GM12878 (cell line): Measurements from ENCODE around the gene UTP25.

Source experiments
- ATF7 ChIP-seq: fragments of 450-650 bp; IDR thresholded peaks from 2 replicates; pipeline ENCODE4 v1.6.1; 2016; ENCODE audit warnings: low read depth, mild to moderate bottlenecking
- CBX5 ChIP-seq: sonication (generic); IDR thresholded peaks from 2 replicates; pipeline ENCODE4 v1.6.1; 2016; ENCODE audit warnings: low read depth, moderate library complexity, mild to moderate bottlenecking, inconsistent platforms
- CTCF ChIP-seq, 3 experiments: IDR thresholded peaks in 2 of 3; conservative IDR thresholded peaks in 1 of 3; 2 replicates each; pipeline ENCODE4 v1.5.1; 2011; ENCODE audit warnings: low read depth in 3 of 3, low read length in 3 of 3, mild to moderate bottlenecking in 3 of 3, control low read depth in 2 of 3, moderate library complexity in 2 of 3, inconsistent platforms in 1 of 3, mixed read lengths in 1 of 3; ENCODE audit not compliant: control insufficient read depth in 2 of 3, insufficient read depth in 1 of 3; ENCODE audit errors: extremely low read depth in 1 of 3
- ESRRA ChIP-seq: IDR thresholded peaks from 2 replicates; pipeline ENCODE4 v1.6.1; 2012; ENCODE audit warnings: mild to moderate bottlenecking, low read length, improper control_type of control experiment
- MAX ChIP-seq: IDR thresholded peaks from 2 replicates; pipeline ENCODE4 v1.6.1; 2012; ENCODE audit warnings: low read depth, low read length, improper control_type of control experiment
- MXI1 ChIP-seq: fragments of 150-350 bp; IDR thresholded peaks from 2 replicates; pipeline ENCODE4 v1.6.1; 2011; ENCODE audit warnings: low read depth, mild to moderate bottlenecking, inconsistent platforms, low read length, improper control_type of control experiment
- POLR2A ChIP-seq: IDR thresholded peaks from 2 replicates; pipeline ENCODE4 v1.6.1; 2011; ENCODE audit warnings: low read depth, mild to moderate bottlenecking, low read length
- POLR2AphosphoS2 ChIP-seq: IDR thresholded peaks from 2 replicates; pipeline ENCODE4 v1.6.1; 2011; ENCODE audit warnings: low read depth, mild to moderate bottlenecking, low read length, improper control_type of control experiment, moderate library complexity
- TF ChIP-seq, protein P1 (sequence below): fragments of 450-650 bp; formaldehyde crosslinking; IDR thresholded peaks from 2 replicates; pipeline ENCODE4 v1.5.0; 2022; ENCODE audit warnings: mild to moderate bottlenecking, missing genetic modification characterization

- no peak for TF ChIP-seq CBX5
- TF ChIP-seq ATF7, result no peak
- TF ChIP-seq POLR2A, result no peak
- TF ChIP-seq POLR2AphosphoS2, result no peak
- no peak for TF ChIP-seq CTCF (IDR thresholded peaks at IDR 0.05 in 2 of 3, conservative IDR thresholded peaks at IDR 0.05 in 1 of 3; ENCODE audit: control insufficient read depth in 2 of 3, extremely low read depth in 1 of 3, insufficient read depth in 1 of 3, low read depth in 3 of 3, low read length in 3 of 3)
- no peak for TF ChIP-seq MAX
- TF ChIP-seq ESRRA, result no peak
- no peak for TF ChIP-seq MXI1
- TF ChIP-seq, protein P1, sequence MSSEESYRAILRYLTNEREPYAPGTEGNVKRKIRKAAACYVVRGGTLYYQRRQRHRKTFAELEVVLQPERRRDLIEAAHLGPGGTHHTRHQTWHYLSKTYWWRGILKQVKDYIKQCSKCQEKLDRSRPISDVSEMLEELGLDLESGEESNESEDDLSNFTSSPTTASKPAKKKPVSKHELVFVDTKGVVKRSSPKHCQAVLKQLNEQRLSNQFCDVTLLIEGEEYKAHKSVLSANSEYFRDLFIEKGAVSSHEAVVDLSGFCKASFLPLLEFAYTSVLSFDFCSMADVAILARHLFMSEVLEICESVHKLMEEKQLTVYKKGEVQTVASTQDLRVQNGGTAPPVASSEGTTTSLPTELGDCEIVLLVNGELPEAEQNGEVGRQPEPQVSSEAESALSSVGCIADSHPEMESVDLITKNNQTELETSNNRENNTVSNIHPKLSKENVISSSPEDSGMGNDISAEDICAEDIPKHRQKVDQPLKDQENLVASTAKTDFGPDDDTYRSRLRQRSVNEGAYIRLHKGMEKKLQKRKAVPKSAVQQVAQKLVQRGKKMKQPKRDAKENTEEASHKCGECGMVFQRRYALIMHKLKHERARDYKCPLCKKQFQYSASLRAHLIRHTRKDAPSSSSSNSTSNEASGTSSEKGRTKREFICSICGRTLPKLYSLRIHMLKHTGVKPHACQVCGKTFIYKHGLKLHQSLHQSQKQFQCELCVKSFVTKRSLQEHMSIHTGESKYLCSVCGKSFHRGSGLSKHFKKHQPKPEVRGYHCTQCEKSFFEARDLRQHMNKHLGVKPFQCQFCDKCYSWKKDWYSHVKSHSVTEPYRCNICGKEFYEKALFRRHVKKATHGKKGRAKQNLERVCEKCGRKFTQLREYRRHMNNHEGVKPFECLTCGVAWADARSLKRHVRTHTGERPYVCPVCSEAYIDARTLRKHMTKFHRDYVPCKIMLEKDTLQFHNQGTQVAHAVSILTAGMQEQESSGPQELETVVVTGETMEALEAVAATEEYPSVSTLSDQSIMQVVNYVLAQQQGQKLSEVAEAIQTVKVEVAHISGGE, result no peak
These were observed 21.7 kb upstream of the UTP25 start, which contains the start of gene IRF6 for GRCh38 chr1:209805875-209806760.
